ENCODE results near the gene CKS2. TPM values are rescaled to one million over a fixed set of nuclear protein-coding genes. Genes with fewer than 3 reads are reported as not detected.

Gene CKS2
- total RNA-seq, 1 donor from 2014 or later = 24.5 TPM

DNA sequence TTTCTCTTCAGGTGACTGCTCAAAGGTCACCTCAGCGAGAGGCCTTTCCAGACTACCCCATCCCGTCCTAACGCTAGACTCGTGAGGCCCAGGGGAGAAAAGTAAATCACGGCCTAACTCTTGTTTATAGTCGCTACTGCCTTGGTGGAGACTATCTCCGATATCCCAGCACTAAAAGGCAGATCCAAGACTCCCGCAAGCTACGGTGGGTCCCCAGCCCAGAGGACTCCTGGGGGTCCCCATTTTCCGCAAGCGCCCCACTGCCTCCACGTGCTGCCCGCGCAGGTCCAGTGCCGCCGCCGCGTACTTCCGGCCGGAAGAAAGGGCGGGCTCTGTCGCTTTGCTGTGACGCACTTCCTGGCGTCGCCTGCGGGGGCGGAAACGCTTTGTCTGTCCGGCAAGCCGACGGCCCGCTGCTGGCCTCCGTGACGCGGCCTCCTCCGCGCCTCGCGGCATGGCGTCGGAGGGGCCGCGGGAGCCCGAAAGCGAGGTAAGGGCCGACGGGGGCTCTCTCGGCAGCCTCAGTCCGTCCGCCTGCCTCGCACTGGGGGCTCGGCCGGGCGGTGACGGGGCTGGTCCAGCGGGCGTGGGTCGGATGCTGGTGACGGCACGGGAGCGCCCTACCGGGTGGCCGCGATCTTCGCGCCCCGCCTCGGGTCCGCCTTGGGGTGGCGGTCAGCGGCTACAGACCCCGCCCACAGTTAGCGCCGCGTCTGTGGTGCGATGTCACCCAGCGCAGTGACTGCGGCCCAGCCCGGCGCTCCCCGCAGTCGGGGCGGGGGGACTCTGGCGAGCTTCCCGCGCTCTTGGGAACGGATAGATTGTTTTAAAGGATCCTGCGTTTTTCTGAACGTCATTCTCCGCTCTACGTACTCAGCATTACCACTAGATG is 7.4 kb downstream of the CKS2 start, which contains the start of gene SECISBP2:
Gene SECISBP2 (plus strand): TSS at position 378 of the 892 bp plus-strand sequence. CDS start 77 bp downstream, at position 455.
- H3K27me3 Mint-ChIP-seq (ENCODE audit: low read depth) = no peaks in the 10 kb centered on the region
- peak within 1 kb of the TSS; percentile 99 for H3K27ac Mint-ChIP-seq (ENCODE audit: unreplicated experiment)
- peaks cover 6% of the 10 kb centered on the region for H3K36me3 Mint-ChIP-seq (ENCODE audit: low read depth)
- peak; percentile 96 for TF ChIP-seq CTCF (IDR thresholded peaks at IDR 0.05)
- H3K9me3 Mint-ChIP-seq (ENCODE audit: low read depth) = no peaks in the 10 kb centered on the region
- peak within 1 kb of the TSS; percentile 86 for H3K4me3 Mint-ChIP-seq (ENCODE audit: unreplicated experiment)
- peak; percentile 98 for DNase-seq (ENCODE audit: low spot score)
- H3K4me1 Mint-ChIP-seq (ENCODE audit: low read depth) = peaks cover 58% of the 10 kb centered on the region

DNA sequence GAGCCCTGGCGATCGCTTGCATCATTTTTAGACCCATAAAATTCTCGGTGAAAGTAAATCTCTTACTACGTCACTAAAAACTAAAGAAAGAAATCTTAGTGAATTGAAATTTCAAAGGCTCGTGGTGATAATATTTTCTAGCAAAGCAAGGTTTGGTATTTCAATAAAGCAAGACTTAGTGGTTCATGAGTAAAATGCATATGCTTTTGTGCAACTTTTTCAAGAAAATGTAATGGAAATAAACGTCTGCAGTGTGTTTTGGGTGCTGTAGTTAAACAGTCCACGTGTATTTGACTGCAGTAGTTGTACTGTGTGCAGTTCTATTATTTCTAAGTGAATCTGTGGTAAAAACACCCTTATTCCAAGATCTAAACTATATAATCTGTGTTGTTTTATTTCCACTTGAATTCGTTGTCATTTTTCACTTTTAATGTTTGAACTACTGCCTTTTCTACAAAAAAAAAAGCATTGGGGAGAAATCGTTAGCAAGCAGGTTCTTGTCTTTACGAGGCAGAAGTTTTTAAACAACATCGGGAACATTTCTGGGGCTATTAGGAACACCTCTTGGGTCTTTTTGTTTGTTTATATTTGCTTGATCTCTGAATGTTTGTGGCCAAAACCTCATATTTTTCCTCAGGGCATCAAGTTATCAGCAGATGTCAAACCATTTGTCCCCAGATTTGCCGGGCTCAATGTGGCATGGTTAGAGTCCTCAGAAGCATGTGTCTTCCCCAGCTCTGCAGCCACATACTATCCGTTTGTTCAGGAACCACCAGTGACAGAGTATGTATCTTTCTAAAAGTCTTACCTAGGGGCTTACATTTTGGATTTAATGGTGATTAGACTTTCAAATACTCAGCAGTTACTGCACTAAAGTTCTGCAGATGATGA is 8.3 kb downstream of the CKS2 start:
- peaks cover 50% of the 10 kb centered on the region for H3K4me1 Mint-ChIP-seq (ENCODE audit: low read depth)

GRCh38 chr9:89323390-89323789 is 12.4 kb downstream of the CKS2 start:
- Mint-ChIP-seq H3K27ac (ENCODE audit: unreplicated experiment) (no peak overlapping the region), H3K27me3 (ENCODE audit: low read depth) (no peaks in the 10 kb centered on the region), H3K9me3 (ENCODE audit: low read depth) (no peaks in the 10 kb centered on the region), H3K4me3 (ENCODE audit: unreplicated experiment) (no peak overlapping the region), H3K36me3 (ENCODE audit: low read depth) (peaks cover 2% of the 10 kb centered on the region), H3K4me1 (ENCODE audit: low read depth) (peaks cover 27% of the 10 kb centered on the region)
- no peak for TF ChIP-seq CTCF (IDR thresholded peaks at IDR 0.05)
- DNase-seq (ENCODE audit: low spot score) = no peak

More for the DNA sequence above, 8.3 kb downstream of the CKS2 start:
- Mint-ChIP-seq H3K4me3 (ENCODE audit: unreplicated experiment) (peak overlapping the region; percentile 80), H3K27ac (ENCODE audit: unreplicated experiment) (peak overlapping the region; percentile 93), H3K9me3 (ENCODE audit: low read depth) (no peaks in the 10 kb centered on the region), H3K36me3 (ENCODE audit: low read depth) (peaks cover 6% of the 10 kb centered on the region), H3K27me3 (ENCODE audit: low read depth) (no peaks in the 10 kb centered on the region)
- no peak for TF ChIP-seq CTCF (IDR thresholded peaks at IDR 0.05)
- DNase-seq (ENCODE audit: low spot score) = no peak

DNA sequence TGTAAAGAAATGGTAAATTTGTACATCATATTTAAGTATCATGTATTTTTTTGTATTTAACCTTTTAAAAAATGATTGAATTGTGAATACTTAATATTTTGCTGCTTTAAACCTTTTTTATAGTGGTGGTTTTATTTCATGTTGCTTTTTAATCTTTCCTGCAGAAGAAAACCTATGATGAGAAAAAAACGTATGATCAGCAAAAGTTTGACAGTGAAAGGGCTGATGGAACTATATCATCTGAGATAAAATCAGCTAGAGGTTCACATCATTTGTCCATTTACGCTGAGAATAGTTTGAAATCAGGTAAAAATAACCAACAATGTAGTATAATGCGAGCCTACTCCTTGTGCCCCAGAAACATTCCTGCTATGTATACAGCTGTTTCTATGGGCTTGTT is 14.7 kb downstream of the CKS2 start:
- no peak overlapping the region for H3K4me3 Mint-ChIP-seq (ENCODE audit: unreplicated experiment)
- no peak for TF ChIP-seq CTCF (IDR thresholded peaks at IDR 0.05)
- H3K36me3 Mint-ChIP-seq (ENCODE audit: low read depth) = peaks cover 16% of the 10 kb centered on the region
- no peaks in the 10 kb centered on the region for H3K9me3 Mint-ChIP-seq (ENCODE audit: low read depth)
- peaks cover 13% of the 10 kb centered on the region for H3K4me1 Mint-ChIP-seq (ENCODE audit: low read depth)
- H3K27me3 Mint-ChIP-seq (ENCODE audit: low read depth) = no peaks in the 10 kb centered on the region
- no peak overlapping the region for H3K27ac Mint-ChIP-seq (ENCODE audit: unreplicated experiment)
- DNase-seq (ENCODE audit: low spot score) = no peak

GRCh38 chr9:89328064-89328463 is 17.1 kb downstream of the CKS2 start:
- H3K27ac Mint-ChIP-seq (ENCODE audit: unreplicated experiment) = no peak overlapping the region

More at GRCh38 chr9:89328064-89328463, 17.1 kb downstream of the CKS2 start:
- Mint-ChIP-seq H3K9me3 (ENCODE audit: low read depth) (no peaks in the 10 kb centered on the region), H3K4me1 (ENCODE audit: low read depth) (peaks cover 3% of the 10 kb centered on the region), H3K36me3 (ENCODE audit: low read depth) (peaks cover 19% of the 10 kb centered on the region), H3K27me3 (ENCODE audit: low read depth) (no peaks in the 10 kb centered on the region), H3K4me3 (ENCODE audit: unreplicated experiment) (no peak overlapping the region)
- no peak for DNase-seq (ENCODE audit: low spot score)
- no peak for TF ChIP-seq CTCF (IDR thresholded peaks at IDR 0.05)

Data from chondrocyte (in vitro differentiated cells).